NCI-H2196 treated with DMSO at 0.1 percent for 48 hours (cell line): ENCODE data around the gene RYR3.
"Not testable (repeated sequence)": the region's sequence is repeated elsewhere in the genome, so short reads cannot be mapped to it uniquely, and the experiment has no call there.

Experiments used
- DNase-seq: peaks from one replicate; lab custom pipeline; 2025; ENCODE audit not compliant: unreplicated experiment; lab: John Stamatoyannopoulos, UW

The RYR3 gene

GRCh38 chr15:33813891-33814290, 503.1 kb downstream of the RYR3 start:
- DNase-seq, result no peak

- not testable (repeated sequence) for DNase-seq
These were observed 508.7 kb downstream of the RYR3 start for GRCh38 chr15:33819499-33819898.

GRCh38 chr15:33822479-33822878, 511.7 kb downstream of the RYR3 start:
- no peak for DNase-seq

GRCh38 chr15:33823119-33823518, 512.4 kb downstream of the RYR3 start:
- DNase-seq, result no peak

GRCh38 chr15:33825453-33825852, 514.7 kb downstream of the RYR3 start:
- no peak for DNase-seq

- DNase-seq, result no peak
These were observed 515.4 kb downstream of the RYR3 start for GRCh38 chr15:33826201-33826600.

GRCh38 chr15:33830351-33830750, 519.6 kb downstream of the RYR3 start:
- DNase-seq, result no peak

GRCh38 chr15:33831646-33832045, 520.9 kb downstream of the RYR3 start:
- DNase-seq, result no peak

GRCh38 chr15:33834892-33835743, 524.4 kb downstream of the RYR3 start:
- no peak for DNase-seq

- no peak for DNase-seq
These were observed 526.5 kb downstream of the RYR3 start for GRCh38 chr15:33837294-33837693.

- DNase-seq, result no peak
These were observed 528.8 kb downstream of the RYR3 start for GRCh38 chr15:33839540-33839939.

- no peak for DNase-seq
These were observed 529.8 kb downstream of the RYR3 start for GRCh38 chr15:33840615-33841014.

- DNase-seq, result no peak
These were observed 533.4 kb downstream of the RYR3 start for GRCh38 chr15:33844186-33844585.

GRCh38 chr15:33844597-33844996, 533.8 kb downstream of the RYR3 start:
- no peak for DNase-seq

GRCh38 chr15:33846142-33846541, 535.4 kb downstream of the RYR3 start:
- no peak for DNase-seq

GRCh38 chr15:33846862-33847261, 536.1 kb downstream of the RYR3 start:
- DNase-seq, result no peak

GRCh38 chr15:33848011-33848410, 537.2 kb downstream of the RYR3 start:
- no peak for DNase-seq

- DNase-seq, result no peak
These were observed 540.3 kb downstream of the RYR3 start for GRCh38 chr15:33851079-33851478.

- DNase-seq, result no peak
These were observed 541.3 kb downstream of the RYR3 start for GRCh38 chr15:33852094-33852493.

- no peak for DNase-seq
These were observed 541.8 kb downstream of the RYR3 start for GRCh38 chr15:33852570-33852969.

GRCh38 chr15:33857726-33858125, 547.0 kb downstream of the RYR3 start:
- no peak for DNase-seq

GRCh38 chr15:33858836-33859235, 548.1 kb downstream of the RYR3 start:
- DNase-seq, result no peak

GRCh38 chr15:33859992-33860545, 549.3 kb downstream of the RYR3 start:
- no peak for DNase-seq
